ENCODE data around the gene PPP2R2C.

GRCh38 chr4:6283282-6283681 is 189.1 kb downstream of the PPP2R2C start:
- TF ChIP-seq CTCF (conservative IDR thresholded peaks at IDR 0.05; ENCODE audit: low read length), result no peak
- TF ChIP-seq EZH2phosphoT487 (IDR thresholded peaks at IDR 0.05; ENCODE audit: borderline replicate concordance), result no peak
